ENCODE data around the gene AMBP. TPM values are rescaled to one million over a fixed set of nuclear protein-coding genes. Genes with fewer than 3 reads are reported as not detected.

Gene AMBP
- total and polyA plus RNA-seq, 2 of the 13 experiments (the other 11 are each of a cell fraction or from before 2014, with no cell fraction given): 1,510 to 2,580 TPM

GRCh38 chr9:114082017-114082762 is 4.1 kb upstream of the AMBP start (continued):
- TF ChIP-seq, protein P1, sequence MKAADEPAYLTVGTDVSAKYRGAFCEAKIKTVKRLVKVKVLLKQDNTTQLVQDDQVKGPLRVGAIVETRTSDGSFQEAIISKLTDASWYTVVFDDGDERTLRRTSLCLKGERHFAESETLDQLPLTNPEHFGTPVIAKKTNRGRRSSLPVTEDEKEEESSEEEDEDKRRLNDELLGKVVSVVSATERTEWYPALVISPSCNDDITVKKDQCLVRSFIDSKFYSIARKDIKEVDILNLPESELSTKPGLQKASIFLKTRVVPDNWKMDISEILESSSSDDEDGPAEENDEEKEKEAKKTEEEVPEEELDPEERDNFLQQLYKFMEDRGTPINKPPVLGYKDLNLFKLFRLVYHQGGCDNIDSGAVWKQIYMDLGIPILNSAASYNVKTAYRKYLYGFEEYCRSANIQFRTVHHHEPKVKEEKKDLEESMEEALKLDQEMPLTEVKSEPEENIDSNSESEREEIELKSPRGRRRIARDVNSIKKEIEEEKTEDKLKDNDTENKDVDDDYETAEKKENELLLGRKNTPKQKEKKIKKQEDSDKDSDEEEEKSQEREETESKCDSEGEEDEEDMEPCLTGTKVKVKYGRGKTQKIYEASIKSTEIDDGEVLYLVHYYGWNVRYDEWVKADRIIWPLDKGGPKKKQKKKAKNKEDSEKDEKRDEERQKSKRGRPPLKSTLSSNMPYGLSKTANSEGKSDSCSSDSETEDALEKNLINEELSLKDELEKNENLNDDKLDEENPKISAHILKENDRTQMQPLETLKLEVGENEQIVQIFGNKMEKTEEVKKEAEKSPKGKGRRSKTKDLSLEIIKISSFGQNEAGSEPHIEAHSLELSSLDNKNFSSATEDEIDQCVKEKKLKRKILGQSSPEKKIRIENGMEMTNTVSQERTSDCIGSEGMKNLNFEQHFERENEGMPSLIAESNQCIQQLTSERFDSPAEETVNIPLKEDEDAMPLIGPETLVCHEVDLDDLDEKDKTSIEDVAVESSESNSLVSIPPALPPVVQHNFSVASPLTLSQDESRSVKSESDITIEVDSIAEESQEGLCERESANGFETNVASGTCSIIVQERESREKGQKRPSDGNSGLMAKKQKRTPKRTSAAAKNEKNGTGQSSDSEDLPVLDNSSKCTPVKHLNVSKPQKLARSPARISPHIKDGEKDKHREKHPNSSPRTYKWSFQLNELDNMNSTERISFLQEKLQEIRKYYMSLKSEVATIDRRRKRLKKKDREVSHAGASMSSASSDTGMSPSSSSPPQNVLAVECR (CRISPR knock-in tag; IDR thresholded peaks at IDR 0.05; ENCODE audit: borderline replicate concordance): peak; percentile 83
- TF ChIP-seq ZSCAN29 (CRISPR knock-in tag; conservative IDR thresholded peaks at IDR 0.05) (peak; percentile 56; the same call in 1 of the 2 replicates), MAFF (IDR thresholded peaks at IDR 0.05; ENCODE audit: low read depth, low read length) (no peak), NPAS2 (CRISPR knock-in tag; IDR thresholded peaks at IDR 0.05; ENCODE audit: borderline replicate concordance) (no peak), ZNF18 (CRISPR knock-in tag; IDR thresholded peaks at IDR 0.05; ENCODE audit: insufficient replicate concordance) (peak; percentile 96), ZNF251 (CRISPR knock-in tag; IDR thresholded peaks at IDR 0.05) (no peak), PCBP2 (optimal IDR thresholded peaks at IDR 0.05; ENCODE audit: low read depth, low read length, poor library complexity, severe bottlenecking) (no peak), SIN3B (IDR thresholded peaks at IDR 0.05; ENCODE audit: low read length) (no peak), MAFG (CRISPR knock-in tag; IDR thresholded peaks at IDR 0.05) (no peak), GTF2F1 (IDR thresholded peaks at IDR 0.05; ENCODE audit: low read length) (no peak), MED8 (CRISPR knock-in tag; IDR thresholded peaks at IDR 0.05; ENCODE audit: insufficient replicate concordance) (peak; percentile 20), MNT (IDR thresholded peaks at IDR 0.05) (peak; percentile 17; the same call in 1 of the 2 replicates), BRD4 (CRISPR knock-in tag; IDR thresholded peaks at IDR 0.05) (peak; percentile 60), PPARG (CRISPR knock-in tag; conservative IDR thresholded peaks at IDR 0.05) (peak; percentile 52), ZNF891 (CRISPR knock-in tag; IDR thresholded peaks at IDR 0.05) (peak; percentile 91), KLF11 (CRISPR knock-in tag; IDR thresholded peaks at IDR 0.05) (peak; percentile 61; the same call in 1 of the 2 replicates)
- TF ChIP-seq, protein P2, sequence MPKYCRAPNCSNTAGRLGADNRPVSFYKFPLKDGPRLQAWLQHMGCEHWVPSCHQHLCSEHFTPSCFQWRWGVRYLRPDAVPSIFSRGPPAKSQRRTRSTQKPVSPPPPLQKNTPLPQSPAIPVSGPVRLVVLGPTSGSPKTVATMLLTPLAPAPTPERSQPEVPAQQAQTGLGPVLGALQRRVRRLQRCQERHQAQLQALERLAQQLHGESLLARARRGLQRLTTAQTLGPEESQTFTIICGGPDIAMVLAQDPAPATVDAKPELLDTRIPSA (CRISPR knock-in tag; IDR thresholded peaks at IDR 0.05; ENCODE audit: borderline replicate concordance): no peak
- TF ChIP-seq, protein P3, sequence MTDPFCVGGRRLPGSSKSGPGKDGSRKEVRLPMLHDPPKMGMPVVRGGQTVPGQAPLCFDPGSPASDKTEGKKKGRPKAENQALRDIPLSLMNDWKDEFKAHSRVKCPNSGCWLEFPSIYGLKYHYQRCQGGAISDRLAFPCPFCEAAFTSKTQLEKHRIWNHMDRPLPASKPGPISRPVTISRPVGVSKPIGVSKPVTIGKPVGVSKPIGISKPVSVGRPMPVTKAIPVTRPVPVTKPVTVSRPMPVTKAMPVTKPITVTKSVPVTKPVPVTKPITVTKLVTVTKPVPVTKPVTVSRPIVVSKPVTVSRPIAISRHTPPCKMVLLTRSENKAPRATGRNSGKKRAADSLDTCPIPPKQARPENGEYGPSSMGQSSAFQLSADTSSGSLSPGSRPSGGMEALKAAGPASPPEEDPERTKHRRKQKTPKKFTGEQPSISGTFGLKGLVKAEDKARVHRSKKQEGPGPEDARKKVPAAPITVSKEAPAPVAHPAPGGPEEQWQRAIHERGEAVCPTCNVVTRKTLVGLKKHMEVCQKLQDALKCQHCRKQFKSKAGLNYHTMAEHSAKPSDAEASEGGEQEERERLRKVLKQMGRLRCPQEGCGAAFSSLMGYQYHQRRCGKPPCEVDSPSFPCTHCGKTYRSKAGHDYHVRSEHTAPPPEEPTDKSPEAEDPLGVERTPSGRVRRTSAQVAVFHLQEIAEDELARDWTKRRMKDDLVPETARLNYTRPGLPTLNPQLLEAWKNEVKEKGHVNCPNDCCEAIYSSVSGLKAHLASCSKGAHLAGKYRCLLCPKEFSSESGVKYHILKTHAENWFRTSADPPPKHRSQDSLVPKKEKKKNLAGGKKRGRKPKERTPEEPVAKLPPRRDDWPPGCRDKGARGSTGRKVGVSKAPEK (CRISPR knock-in tag; IDR thresholded peaks at IDR 0.05; ENCODE audit: borderline replicate concordance): no peak
